Measurements from ENCODE around the gene CERT1.

GRCh38 chr5:75439276-75439675 is 72.2 kb downstream of the CERT1 start:
- no peak for TF ChIP-seq ZNF266 (tag by site-specific recombination; IDR thresholded peaks at IDR 0.05; ENCODE audit: low read depth)
- no peak for TF ChIP-seq CTCF (tag by site-specific recombination; IDR thresholded peaks at IDR 0.05)
- no peak for TF ChIP-seq ZNF580 (tag by site-specific recombination; IDR thresholded peaks at IDR 0.05)
- TF ChIP-seq ZNF223 (tag by site-specific recombination; IDR thresholded peaks at IDR 0.05): no peak
- no peak for TF ChIP-seq YY1 (tag by site-specific recombination; IDR thresholded peaks at IDR 0.05)
- TF ChIP-seq KLF16 (tag by site-specific recombination; IDR thresholded peaks at IDR 0.05): no peak

Data from HEK293 (cell line).